Right atrium auricular region (tissue), 2 donors: Measurements from ENCODE around the gene CLBA1. TPM values are rescaled to one million over a fixed set of nuclear protein-coding genes. Genes with fewer than 3 reads are reported as not detected.

Experiments
- DNase-seq: peaks from one replicate; pipeline ENCODE4 v3.0.0-alpha.2; 2019; ENCODE audit warnings: low spot score
- H3K27ac ChIP-seq, 2 donors: fragments of 200-600 bp; sonication (generic); 1 replicate in 1 of 2; 2 replicates in 1 of 2; pipeline ENCODE4 v1.5.1; 2016 to 2019
- H3K27me3 ChIP-seq, 2 donors: fragments of 200-600 bp; sonication (generic); one replicate each; pipeline versions ENCODE4 v1.5.1 to v1.6.0; 2017 to 2019
- H3K36me3 ChIP-seq: fragments of 200-600 bp; sonication (generic); one replicate; pipeline ENCODE4 v1.5.1; 2016
- H3K4me1 ChIP-seq, 2 donors: fragments of 200-600 bp; sonication (generic); one replicate each; pipeline versions ENCODE4 v1.5.1 to v1.6.0; 2017 to 2019
- H3K4me3 ChIP-seq, 2 donors: fragments of 200-600 bp; sonication (generic); 1 replicate in 1 of 2; 2 replicates in 1 of 2; pipeline ENCODE4 v1.5.1; 2017 to 2019; ENCODE audit warnings: mild to moderate bottlenecking in 1 of 2, moderate library complexity in 1 of 2
- H3K9me3 ChIP-seq, 2 donors: fragments of 200-600 bp; sonication (generic); one replicate each; pipeline ENCODE4 v1.5.1; 2019
- total RNA-seq, 2 donors: library from RNA; depleted of rRNA; stranded (reverse); fragments of >200 nt; gene quantifications; one replicate each; pipeline ENCODE4 v1.1.0, GENCODE V29; 2016
- TF ChIP-seq, protein P1 (sequence below), 2 donors: fragments of 200-600 bp; sonication (generic); IDR thresholded peaks; one replicate each; pipeline ENCODE4 v1.5.1; 2019; ENCODE audit warnings: antibody characterized with exemption in 2 of 2

Gene CLBA1
- total RNA-seq, 2 donors from 2014 or later, result 2.0 to 2.2 TPM

DNA sequence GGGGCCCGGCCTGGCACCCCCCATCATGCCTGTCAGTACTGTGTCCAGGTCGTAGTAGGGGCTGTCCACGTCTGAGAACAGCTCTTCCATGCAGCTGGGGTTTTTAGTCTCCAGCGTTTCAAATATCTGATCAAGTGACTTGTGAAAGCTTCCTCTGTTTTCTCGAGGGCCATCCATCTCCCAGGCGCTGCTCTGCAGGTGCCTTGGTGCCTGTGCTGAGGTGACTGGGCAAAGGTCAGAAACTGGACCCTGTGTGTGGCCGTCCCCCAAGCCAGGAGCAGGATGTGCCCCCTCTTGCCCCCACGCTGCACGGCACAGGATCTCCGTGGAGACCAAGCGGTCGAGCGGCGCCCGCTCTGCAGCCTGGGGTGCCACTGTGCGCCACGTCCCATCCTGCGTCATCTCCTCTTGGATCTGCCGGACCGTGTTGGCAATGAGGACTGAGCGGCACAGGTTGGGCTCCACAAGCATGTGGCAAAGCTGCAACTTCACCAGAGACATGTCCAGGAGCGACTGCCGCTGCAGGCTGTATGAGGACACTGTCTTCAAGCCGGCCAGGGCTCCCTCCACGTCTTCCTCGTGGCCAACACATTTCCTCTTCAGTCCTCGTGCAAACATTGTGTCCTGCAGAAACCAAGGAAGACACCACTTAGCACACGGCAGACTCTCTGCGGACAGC, 25.9 kb downstream of the CLBA1 start:
- DNase-seq, result no peak
- Histone ChIP-seq H3K9me3 (no peaks in the 10 kb centered on the region), H3K27me3 (no peaks in the 10 kb centered on the region), H3K36me3 (peaks cover 5% of the 10 kb centered on the region), H3K4me1 (peaks cover 0 to 12% of the 10 kb centered on the region in 2 donors), H3K27ac (no peak overlapping the region), H3K4me3 (no peak overlapping the region)
- TF ChIP-seq, protein P1, sequence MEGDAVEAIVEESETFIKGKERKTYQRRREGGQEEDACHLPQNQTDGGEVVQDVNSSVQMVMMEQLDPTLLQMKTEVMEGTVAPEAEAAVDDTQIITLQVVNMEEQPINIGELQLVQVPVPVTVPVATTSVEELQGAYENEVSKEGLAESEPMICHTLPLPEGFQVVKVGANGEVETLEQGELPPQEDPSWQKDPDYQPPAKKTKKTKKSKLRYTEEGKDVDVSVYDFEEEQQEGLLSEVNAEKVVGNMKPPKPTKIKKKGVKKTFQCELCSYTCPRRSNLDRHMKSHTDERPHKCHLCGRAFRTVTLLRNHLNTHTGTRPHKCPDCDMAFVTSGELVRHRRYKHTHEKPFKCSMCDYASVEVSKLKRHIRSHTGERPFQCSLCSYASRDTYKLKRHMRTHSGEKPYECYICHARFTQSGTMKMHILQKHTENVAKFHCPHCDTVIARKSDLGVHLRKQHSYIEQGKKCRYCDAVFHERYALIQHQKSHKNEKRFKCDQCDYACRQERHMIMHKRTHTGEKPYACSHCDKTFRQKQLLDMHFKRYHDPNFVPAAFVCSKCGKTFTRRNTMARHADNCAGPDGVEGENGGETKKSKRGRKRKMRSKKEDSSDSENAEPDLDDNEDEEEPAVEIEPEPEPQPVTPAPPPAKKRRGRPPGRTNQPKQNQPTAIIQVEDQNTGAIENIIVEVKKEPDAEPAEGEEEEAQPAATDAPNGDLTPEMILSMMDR (IDR thresholded peaks at IDR 0.05), result no peak

DNA sequence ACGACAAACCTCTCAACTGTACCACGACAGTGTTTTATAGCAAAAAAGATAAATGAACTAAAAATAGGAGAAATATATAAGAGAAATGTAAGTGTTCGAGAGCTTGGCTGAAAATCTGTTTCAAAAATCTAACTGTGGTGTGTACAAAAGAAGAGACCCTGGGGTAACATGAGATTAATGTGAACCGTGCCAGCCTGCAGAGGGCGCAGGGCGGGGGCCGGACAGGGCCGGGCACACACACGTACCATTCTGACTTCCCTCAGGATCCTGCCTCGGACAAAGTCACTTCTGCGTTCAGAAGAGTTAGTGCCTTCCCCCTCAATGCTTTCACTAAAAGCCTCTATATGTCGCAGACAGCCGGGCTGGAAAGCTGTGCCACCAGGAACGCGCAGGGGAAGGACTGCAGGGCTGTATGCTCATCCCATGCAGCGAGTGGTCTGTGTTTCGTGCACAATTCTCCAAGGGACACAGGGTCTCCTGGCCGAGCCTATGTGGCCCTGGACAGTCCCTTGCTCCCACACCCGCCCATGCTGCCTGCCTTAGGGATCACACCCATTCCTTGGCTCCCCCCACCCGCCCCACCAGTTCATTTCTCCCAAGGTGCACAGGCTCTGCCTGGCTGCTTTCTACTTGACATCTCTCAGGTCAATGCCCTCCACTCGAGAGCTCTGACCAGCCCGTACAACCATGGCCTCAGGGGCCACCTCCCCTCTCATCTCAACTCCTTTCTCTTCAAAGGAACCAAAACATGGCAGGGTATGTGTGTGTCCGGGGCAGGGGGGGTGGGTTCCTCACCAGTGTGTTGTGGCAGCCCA, 26.8 kb downstream of the CLBA1 start:
- Histone ChIP-seq H3K4me3 (no peak overlapping the region), H3K27ac (no peak overlapping the region), H3K27me3 (no peaks in the 10 kb centered on the region), H3K36me3 (peaks cover 5% of the 10 kb centered on the region), H3K4me1 (peaks cover 0 to 12% of the 10 kb centered on the region in 2 donors), H3K9me3 (no peaks in the 10 kb centered on the region)
- DNase-seq, result no peak
- TF ChIP-seq, protein P1 (IDR thresholded peaks at IDR 0.05), result peak in 1 of 2 donors; percentile 29

- Histone ChIP-seq H3K27me3 (no peaks in the 10 kb centered on the region), H3K27ac (no peak overlapping the region), H3K4me3 (no peak overlapping the region), H3K4me1 (peaks cover 0 to 12% of the 10 kb centered on the region in 2 donors), H3K9me3 (no peaks in the 10 kb centered on the region), H3K36me3 (no peaks in the 10 kb centered on the region)
- TF ChIP-seq, protein P1 (IDR thresholded peaks at IDR 0.05), result peak in 1 of 2 donors; percentile 17
- DNase-seq, result no peak
Observed at GRCh38 chr14:105013150-105013785, 27.7 kb downstream of the CLBA1 start.

DNA sequence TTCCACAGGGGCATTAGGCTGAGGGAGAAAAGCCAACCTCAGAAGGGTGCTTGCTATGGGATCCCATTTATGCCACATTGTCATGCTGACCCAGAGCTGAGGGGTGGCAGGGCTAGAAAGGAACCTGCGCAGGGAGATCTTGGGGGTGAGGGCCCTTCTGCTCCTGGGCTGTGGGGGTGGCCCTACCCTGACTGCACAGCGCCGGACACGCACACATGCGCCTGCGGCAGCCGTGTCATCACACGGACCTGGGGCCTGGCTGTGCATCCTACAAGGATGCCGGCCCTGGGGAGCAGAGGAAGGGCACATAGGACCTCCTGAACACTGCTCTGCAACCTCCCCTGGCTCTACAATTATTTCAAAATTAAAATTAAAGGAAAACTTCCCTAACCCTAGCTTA, 28.4 kb downstream of the CLBA1 start:
- H3K4me1 ChIP-seq, result peaks cover 0 to 14% of the 10 kb centered on the region in 2 donors
- no peak overlapping the region for H3K4me3 ChIP-seq
- DNase-seq, result no peak
- TF ChIP-seq, protein P1 (IDR thresholded peaks at IDR 0.05), result no peak
- H3K36me3 ChIP-seq, result no peaks in the 10 kb centered on the region
- H3K9me3 ChIP-seq, result no peaks in the 10 kb centered on the region
- no peak overlapping the region for H3K27ac ChIP-seq
- no peaks in the 10 kb centered on the region for H3K27me3 ChIP-seq

GRCh38 chr14:105014631-105015030, 29.0 kb downstream of the CLBA1 start:
- H3K4me3 ChIP-seq, result no peak overlapping the region
- no peaks in the 10 kb centered on the region for H3K27me3 ChIP-seq
- H3K36me3 ChIP-seq, result no peaks in the 10 kb centered on the region
- no peaks in the 10 kb centered on the region for H3K9me3 ChIP-seq
- no peak overlapping the region for H3K27ac ChIP-seq
- DNase-seq, result no peak
- H3K4me1 ChIP-seq, result peaks cover 0 to 20% of the 10 kb centered on the region in 2 donors
- TF ChIP-seq, protein P1 (IDR thresholded peaks at IDR 0.05), result no peak
